Activated CD4-positive, alpha-beta T cell treated with anti-CD3 and anti-CD28 coated beads, Interleukin-2, amount 10 ng/mL, durations not matched to agents 24 days and 14 days (primary cell): ENCODE measurements around the gene GUCY2F. TPM values are rescaled to one million over a fixed set of nuclear protein-coding genes. Genes with fewer than 3 reads are reported as not detected.

Experiments
- DNase-seq: peaks from one replicate; pipeline ENCODE4 v3.0.0; 2022
- H3K27ac Mint-ChIP-seq: one replicate; pipeline ENCODE4 v1.8.0; 2022; ENCODE audit warnings: mild to moderate bottlenecking, mixed read lengths
- H3K27me3 Mint-ChIP-seq: one replicate; pipeline ENCODE4 v1.8.0; 2022; ENCODE audit warnings: mixed read lengths
- H3K36me3 Mint-ChIP-seq: one replicate; pipeline ENCODE4 v1.8.0; 2022; ENCODE audit warnings: low read depth, mild to moderate bottlenecking, mixed read lengths
- H3K4me1 Mint-ChIP-seq: one replicate; pipeline ENCODE4 v1.8.0; 2021; ENCODE audit warnings: mixed read lengths
- H3K4me3 Mint-ChIP-seq: one replicate; pipeline ENCODE4 v1.8.0; 2022; ENCODE audit warnings: mild to moderate bottlenecking, moderate library complexity, mixed read lengths
- H3K9me3 Mint-ChIP-seq: one replicate; pipeline ENCODE4 v1.8.0; 2021; ENCODE audit warnings: mixed read lengths
- intact Hi-C: fragments of 100-400 bp; cut with micrococcal nuclease; formaldehyde crosslinking; loops from one replicate; pipeline ENCODE4 v1.15.1; 2023
- total RNA-seq: library from RNA; stranded (reverse); gene quantifications from 2 replicates; pipeline ENCODE4 v1.2.3, GENCODE V29; 2022

Gene GUCY2F
- total RNA-seq, 1 donor from 2014 or later: not detected

DNA sequence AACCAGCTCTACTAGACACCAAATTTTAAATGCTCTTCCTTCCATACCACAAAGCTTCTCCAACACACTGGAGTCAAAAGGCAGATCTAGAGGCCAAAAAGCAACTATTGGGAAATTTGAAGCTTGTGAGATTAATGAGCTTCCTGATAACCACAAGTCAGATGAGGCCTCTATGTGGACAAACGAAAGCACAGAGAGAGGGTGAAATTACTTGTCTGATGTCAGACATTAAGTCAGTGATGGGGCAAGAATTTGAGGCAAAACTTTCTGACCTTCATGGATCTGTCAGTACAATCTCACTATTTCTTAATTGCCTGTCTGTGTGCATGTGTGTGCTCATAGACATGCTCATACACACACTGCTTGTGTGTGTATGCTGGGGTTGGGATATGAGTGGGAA, 103.6 kb downstream of the GUCY2F start:
- intact Hi-C loops: no loop called here
- no peak overlapping the region for H3K27ac Mint-ChIP-seq

DNA sequence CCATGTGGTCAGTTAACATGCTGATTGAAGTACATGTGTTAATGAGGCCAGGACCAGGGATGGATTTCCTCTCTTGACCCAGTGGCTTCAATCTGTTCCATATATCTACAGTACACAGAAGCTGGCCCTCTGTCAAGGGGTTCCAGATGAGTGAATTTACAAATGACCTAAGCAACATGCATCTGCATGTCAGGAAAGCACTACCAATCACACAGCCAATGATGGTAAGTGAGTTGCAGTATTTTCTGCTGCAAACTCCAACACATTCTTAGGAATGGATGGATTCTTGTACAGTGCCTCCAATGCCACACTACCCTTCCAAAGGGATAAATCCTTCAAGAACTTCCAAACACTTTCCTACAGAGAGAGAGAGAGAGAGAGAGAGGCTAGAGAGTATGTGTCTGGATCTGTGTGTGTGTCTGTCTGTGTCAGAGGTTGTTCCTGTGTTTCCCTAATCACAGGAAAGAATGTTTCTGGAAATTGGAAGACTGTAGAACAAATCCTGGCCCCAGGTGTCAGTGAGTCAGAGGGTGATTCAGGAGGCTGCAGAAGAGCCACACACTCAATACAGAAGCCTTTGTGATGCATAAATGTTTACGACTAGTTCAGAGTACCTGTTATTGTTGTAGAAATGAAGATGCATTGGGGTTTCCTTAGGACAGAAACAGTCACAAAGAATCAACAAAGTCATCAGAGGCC, 107.5 kb downstream of the GUCY2F start:
- DNase-seq: no peak
- no peak overlapping the region for H3K4me3 Mint-ChIP-seq
- no peaks in the 10 kb centered on the region for H3K9me3 Mint-ChIP-seq
- no peaks in the 10 kb centered on the region for H3K4me1 Mint-ChIP-seq
- no peak overlapping the region for H3K27ac Mint-ChIP-seq
- H3K27me3 Mint-ChIP-seq: no peaks in the 10 kb centered on the region
- no peaks in the 10 kb centered on the region for H3K36me3 Mint-ChIP-seq
- intact Hi-C loops: no loop called here

More for the DNA sequence above, 103.6 kb downstream of the GUCY2F start:
- H3K36me3 Mint-ChIP-seq: no peaks in the 10 kb centered on the region
- no peaks in the 10 kb centered on the region for H3K27me3 Mint-ChIP-seq
- no peak overlapping the region for H3K4me3 Mint-ChIP-seq
- no peaks in the 10 kb centered on the region for H3K4me1 Mint-ChIP-seq
- no peak for DNase-seq
- H3K9me3 Mint-ChIP-seq: no peaks in the 10 kb centered on the region

DNA sequence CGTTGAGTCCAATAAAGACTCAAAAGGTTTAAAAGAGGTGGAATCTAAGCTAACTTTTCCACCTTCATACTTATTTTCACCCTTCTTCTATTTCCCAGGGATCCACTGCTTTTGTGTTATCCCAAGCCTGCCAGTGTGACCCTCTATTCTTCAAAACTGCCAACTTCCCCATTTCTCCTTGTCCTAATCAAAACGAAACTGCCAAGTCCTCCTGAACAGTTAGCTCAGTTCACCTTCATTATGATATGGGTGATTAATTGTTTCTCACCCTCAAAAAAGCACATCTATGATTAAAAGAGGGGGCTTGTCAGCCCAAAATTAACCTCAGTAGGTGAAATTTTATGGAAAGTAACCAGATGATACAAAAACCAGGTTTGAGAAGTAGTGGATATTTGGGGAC, 108.4 kb downstream of the GUCY2F start:
- Mint-ChIP-seq H3K27ac (no peak overlapping the region), H3K27me3 (no peaks in the 10 kb centered on the region), H3K36me3 (no peaks in the 10 kb centered on the region), H3K4me3 (no peak overlapping the region), H3K4me1 (no peaks in the 10 kb centered on the region), H3K9me3 (no peaks in the 10 kb centered on the region)
- intact Hi-C loops: no loop called here
- no peak for DNase-seq

DNA sequence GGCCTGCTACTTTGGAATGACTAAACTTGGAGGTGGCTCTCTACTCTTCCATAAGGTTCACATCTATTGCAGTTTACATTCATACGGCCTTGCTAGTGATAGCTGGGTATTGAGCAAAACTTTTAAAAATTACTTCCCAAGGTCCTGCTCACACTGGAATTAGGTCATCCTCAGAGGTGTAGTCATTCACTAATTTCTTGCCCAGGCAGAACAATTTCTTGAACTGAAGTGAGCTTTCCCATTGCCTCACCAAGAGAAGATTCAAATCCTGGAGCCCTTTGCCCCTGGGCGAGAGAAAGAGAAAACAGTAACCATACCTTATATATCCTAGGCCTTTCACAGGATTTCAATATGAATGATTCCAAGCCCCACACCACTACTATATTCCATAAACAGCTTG, 109.2 kb downstream of the GUCY2F start:
- Mint-ChIP-seq H3K27ac (no peak overlapping the region), H3K4me1 (no peaks in the 10 kb centered on the region), H3K27me3 (no peaks in the 10 kb centered on the region), H3K4me3 (no peak overlapping the region), H3K36me3 (no peaks in the 10 kb centered on the region), H3K9me3 (no peaks in the 10 kb centered on the region)
- no peak for DNase-seq
- intact Hi-C loops: no loop called here

DNA sequence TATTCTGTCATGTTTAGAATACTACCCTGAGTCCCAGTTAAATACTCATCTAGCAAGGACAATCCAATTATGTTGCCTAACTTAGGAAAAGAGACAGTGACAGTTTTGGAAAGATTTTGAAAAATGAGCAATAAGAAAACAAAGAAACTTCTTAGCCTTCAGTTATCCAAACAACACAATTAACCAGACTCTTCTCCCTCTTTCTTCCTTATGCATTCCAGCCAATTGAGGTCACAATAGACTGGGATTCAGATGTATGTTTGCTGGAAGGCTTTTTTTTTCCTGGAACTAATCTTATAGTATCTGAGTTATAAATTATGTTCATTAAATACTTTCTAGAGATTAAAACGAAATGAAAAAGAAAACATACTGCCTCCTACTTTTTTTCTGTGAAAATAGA, 109.6 kb downstream of the GUCY2F start:
- no peak for DNase-seq
- Mint-ChIP-seq H3K4me3 (no peak overlapping the region), H3K4me1 (no peaks in the 10 kb centered on the region), H3K36me3 (no peaks in the 10 kb centered on the region), H3K27ac (no peak overlapping the region), H3K27me3 (no peaks in the 10 kb centered on the region), H3K9me3 (no peaks in the 10 kb centered on the region)
- intact Hi-C loops: no loop called here

DNA sequence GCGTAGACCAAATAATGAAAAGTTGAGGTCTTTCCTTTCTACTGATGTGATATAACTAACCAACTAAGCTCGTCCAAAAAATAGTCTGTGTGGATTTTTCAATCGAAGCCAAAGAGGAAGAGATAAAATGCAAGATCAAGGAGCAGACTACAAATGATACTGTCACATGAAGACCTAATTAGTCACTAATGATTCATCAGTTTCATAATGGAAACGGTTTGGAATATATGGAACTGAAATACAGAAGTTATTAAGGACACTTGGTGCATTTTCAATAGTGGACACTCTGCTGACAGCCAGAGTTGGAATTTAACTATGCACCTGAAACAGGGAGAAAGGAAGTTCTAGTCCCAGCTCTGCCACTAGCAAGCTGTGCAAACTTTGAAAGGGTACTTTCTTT, 119.8 kb downstream of the GUCY2F start:
- Mint-ChIP-seq H3K4me1 (no peaks in the 10 kb centered on the region), H3K27ac (no peak overlapping the region), H3K27me3 (no peaks in the 10 kb centered on the region), H3K4me3 (no peak overlapping the region), H3K36me3 (no peaks in the 10 kb centered on the region), H3K9me3 (no peaks in the 10 kb centered on the region)
- DNase-seq: no peak
- intact Hi-C loops: no loop called here

DNA sequence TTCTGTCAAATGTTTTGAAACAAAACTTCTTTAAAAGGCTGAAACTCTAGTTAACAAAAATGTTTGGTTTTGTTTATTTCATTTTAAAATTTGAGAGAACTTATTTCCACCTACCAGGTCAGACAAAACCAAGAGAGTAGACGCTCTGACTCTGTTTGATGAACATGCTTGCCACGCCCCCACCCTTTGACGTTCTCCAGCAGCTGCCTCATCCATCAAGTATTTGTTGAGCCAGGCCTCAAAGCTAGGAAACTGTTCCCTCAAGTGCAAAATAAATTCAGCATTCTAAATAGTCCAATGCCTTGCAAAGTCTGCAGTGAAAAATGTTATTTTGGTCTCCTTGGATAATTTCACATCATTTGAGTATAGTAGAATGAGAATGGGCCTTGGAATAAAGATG, 121.6 kb downstream of the GUCY2F start:
- no peaks in the 10 kb centered on the region for H3K36me3 Mint-ChIP-seq
- H3K9me3 Mint-ChIP-seq: no peaks in the 10 kb centered on the region
- intact Hi-C loops: no loop called here
- H3K27ac Mint-ChIP-seq: no peak overlapping the region
- DNase-seq: no peak
- H3K4me3 Mint-ChIP-seq: no peak overlapping the region
- H3K4me1 Mint-ChIP-seq: no peaks in the 10 kb centered on the region
- no peaks in the 10 kb centered on the region for H3K27me3 Mint-ChIP-seq

DNA sequence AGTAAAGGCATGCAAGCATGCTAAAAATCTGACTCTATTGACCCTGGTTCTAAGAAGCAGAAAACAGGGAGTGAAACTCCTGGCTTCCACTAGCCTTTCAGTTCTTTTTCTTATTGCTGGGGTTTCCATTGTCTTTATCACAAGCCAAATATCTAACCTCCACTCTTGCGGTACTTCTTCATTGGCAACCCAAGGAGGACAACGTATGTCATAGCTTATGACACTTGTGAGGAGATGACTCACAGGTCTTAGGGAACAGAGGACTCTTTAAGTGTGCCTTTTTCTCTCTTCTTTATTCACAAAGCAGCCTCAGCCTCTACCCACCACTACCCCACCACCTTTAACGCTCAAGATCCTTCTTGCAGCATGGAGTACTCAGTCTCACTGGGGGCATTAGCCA, 124.2 kb downstream of the GUCY2F start:
- Mint-ChIP-seq H3K4me3 (no peak overlapping the region), H3K36me3 (no peaks in the 10 kb centered on the region), H3K27me3 (no peaks in the 10 kb centered on the region), H3K27ac (no peak overlapping the region), H3K4me1 (no peaks in the 10 kb centered on the region), H3K9me3 (no peaks in the 10 kb centered on the region)
- no peak for DNase-seq
- intact Hi-C loops: no loop called here

DNA sequence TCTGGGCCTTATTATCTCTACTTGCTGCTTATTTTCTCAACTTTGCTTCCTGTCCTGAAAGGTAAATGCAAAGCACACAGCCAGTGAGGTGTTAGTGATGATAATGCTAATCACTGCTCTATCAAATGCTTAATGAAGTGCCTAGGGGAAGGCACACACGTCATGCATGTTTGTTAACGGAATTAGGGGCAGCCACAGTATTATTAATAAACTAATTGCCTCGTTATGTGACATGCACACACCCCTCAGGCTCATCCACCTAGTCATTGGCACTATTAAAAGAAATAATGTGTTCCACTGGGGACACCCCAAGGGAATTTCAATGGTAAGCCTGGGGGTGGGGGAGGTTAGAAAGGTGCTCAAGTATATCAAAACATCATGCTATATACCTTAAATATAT, 125.2 kb downstream of the GUCY2F start:
- Mint-ChIP-seq H3K36me3 (no peaks in the 10 kb centered on the region), H3K27me3 (no peaks in the 10 kb centered on the region), H3K4me3 (no peak overlapping the region), H3K4me1 (no peaks in the 10 kb centered on the region), H3K9me3 (no peaks in the 10 kb centered on the region), H3K27ac (no peak overlapping the region)
- intact Hi-C loops: no loop called here
- no peak for DNase-seq

DNA sequence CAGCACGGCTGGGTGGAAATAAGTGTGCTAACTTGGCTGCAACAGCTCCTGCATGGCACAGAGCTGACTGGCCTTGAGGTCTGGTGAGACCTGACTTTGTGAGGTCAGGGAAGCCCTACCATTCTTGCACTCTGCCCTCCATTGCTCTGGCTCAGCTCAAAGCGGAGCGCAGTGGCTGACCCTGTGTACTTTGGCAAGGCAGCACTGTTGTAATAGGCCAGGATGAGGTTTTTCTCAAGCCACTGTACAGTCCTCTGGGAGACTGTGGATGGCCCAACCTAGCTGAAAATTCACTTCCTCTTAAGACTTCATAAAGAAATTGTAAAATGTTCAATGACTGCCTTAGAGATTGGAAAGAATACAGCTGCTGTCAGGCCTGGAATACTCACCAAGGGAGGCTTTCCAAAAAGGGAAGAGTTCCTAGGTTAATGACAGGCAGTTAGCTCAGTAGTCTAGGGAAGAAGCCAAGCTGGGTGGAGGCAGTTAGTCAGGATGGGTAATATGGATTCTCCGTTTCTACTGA, 129.8 kb downstream of the GUCY2F start:
- Mint-ChIP-seq H3K4me3 (no peak overlapping the region), H3K36me3 (no peaks in the 10 kb centered on the region), H3K4me1 (no peaks in the 10 kb centered on the region), H3K27me3 (no peaks in the 10 kb centered on the region), H3K27ac (no peak overlapping the region), H3K9me3 (no peaks in the 10 kb centered on the region)
- DNase-seq: no peak
- intact Hi-C loops: no loop called here

DNA sequence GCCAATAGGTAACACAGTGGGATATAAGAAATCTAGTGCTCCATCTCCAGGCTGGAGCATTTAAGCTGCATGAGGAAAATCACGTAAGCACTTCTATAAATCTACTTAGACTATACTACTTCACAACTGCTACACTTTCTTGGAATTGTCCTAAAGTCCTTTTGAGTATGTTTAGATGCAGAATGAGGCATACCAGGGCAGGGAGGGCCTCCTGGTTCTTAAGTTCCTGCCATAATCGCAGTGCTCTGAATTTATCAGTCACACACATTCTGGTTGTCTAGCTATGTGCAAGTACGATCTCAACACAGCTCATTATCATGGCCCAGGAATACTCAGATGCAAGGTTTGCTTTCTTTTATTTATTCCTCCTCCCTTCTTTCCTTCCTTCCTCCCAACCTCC, 130.3 kb downstream of the GUCY2F start:
- H3K4me1 Mint-ChIP-seq: no peaks in the 10 kb centered on the region
- intact Hi-C loops: no loop called here
- no peaks in the 10 kb centered on the region for H3K27me3 Mint-ChIP-seq
- no peaks in the 10 kb centered on the region for H3K9me3 Mint-ChIP-seq
- no peak for DNase-seq
- no peak overlapping the region for H3K4me3 Mint-ChIP-seq
- no peaks in the 10 kb centered on the region for H3K36me3 Mint-ChIP-seq
- H3K27ac Mint-ChIP-seq: no peak overlapping the region

DNA sequence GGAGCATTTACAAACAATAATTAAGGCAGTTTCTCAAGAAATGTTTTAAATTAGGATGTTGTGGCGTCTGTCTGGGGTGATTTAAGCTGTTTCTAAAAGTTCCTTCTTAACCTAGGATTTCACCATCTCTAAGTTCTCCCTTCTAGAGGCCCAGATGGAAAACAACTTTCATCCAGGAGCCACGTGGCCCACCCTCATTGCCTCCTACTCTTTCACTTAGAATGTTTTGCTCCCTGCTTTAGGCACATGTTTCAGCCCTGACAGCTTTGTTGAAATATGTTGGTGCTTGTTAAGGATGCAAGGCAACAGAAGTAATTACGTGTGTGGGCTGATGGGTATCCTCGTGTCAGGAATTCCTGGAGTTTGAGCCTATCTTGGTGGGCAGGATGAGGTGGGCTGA, 131.3 kb downstream of the GUCY2F start:
- intact Hi-C loops: no loop called here
- Mint-ChIP-seq H3K27me3 (no peaks in the 10 kb centered on the region), H3K4me3 (no peak overlapping the region), H3K27ac (no peak overlapping the region), H3K4me1 (no peaks in the 10 kb centered on the region), H3K36me3 (no peaks in the 10 kb centered on the region), H3K9me3 (no peaks in the 10 kb centered on the region)
- DNase-seq: no peak

DNA sequence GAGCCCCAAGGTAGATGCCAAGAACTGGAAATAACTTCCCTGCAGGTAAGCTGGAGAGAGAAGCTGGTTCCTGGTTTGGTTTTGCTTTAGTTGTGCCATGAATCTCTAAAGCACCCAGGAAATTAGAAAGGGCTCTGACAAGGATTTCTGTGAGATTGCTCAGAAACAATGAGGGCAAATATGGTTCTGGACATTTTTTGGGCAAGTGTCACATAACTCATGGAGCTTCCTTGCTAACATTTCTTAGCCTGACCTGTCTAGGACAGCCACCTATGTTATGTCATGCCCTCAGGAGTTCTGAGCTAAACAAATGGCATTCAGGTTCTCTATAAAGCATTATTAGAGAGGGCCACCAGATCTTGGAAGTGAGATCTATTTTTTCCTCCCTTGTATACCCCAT, 131.8 kb downstream of the GUCY2F start:
- intact Hi-C loops: no loop called here
- Mint-ChIP-seq H3K4me3 (no peak overlapping the region), H3K27me3 (no peaks in the 10 kb centered on the region), H3K36me3 (no peaks in the 10 kb centered on the region), H3K27ac (no peak overlapping the region), H3K4me1 (no peaks in the 10 kb centered on the region), H3K9me3 (no peaks in the 10 kb centered on the region)
- no peak for DNase-seq

DNA sequence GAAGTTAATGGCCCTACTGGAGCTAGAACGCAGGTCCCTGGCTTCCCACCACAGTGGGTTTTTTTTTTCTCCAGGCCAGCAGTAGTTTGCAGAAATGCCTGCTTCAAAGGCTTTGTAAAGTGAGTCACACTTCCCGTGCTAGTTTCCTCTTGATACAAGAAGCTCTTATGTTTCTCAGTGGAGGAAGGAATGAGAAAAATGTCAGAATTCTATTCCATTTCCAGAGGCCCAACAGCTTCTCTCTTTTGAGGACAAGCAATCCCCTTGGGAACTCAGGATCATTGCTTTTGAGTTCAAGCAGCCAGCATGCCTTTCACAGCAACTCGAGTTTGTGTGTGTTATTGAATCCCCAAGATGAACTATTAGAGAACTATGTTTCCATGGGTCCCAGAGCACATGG, 134.3 kb downstream of the GUCY2F start:
- Mint-ChIP-seq H3K4me1 (no peaks in the 10 kb centered on the region), H3K27ac (no peak overlapping the region), H3K4me3 (no peak overlapping the region), H3K9me3 (no peaks in the 10 kb centered on the region), H3K36me3 (no peaks in the 10 kb centered on the region), H3K27me3 (no peaks in the 10 kb centered on the region)
- intact Hi-C loops: no loop called here
- DNase-seq: no peak

DNA sequence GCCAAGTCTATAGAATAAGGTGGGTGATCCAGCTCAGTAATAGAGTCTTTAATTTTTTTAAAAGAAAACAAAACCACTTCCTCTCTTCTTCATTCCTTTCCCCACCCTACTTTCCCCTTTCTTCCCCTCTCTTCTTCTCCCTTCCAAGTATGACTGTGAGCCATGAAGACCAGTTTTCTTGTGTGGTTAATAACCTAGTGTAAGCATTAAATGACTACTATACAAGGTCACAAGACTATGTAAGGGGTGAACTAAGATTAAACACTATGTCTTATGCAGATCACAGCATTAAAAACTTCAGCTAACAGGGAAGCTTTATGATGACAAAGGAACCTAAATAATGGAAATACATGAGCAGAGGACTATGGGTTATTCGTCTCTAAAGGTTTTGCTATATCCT, 135.4 kb downstream of the GUCY2F start:
- Mint-ChIP-seq H3K4me3 (no peak overlapping the region), H3K9me3 (no peaks in the 10 kb centered on the region), H3K27ac (no peak overlapping the region), H3K36me3 (no peaks in the 10 kb centered on the region), H3K27me3 (no peaks in the 10 kb centered on the region), H3K4me1 (no peaks in the 10 kb centered on the region)
- DNase-seq: no peak
- intact Hi-C loops: no loop called here
